Measurements from ENCODE around the gene HMG20A. TPM values are rescaled to one million over a fixed set of nuclear protein-coding genes. Genes with fewer than 3 reads are reported as not detected.

The HMG20A gene
- total RNA-seq, 1 experiment from 2014 or later, result 60.2 TPM

DNA sequence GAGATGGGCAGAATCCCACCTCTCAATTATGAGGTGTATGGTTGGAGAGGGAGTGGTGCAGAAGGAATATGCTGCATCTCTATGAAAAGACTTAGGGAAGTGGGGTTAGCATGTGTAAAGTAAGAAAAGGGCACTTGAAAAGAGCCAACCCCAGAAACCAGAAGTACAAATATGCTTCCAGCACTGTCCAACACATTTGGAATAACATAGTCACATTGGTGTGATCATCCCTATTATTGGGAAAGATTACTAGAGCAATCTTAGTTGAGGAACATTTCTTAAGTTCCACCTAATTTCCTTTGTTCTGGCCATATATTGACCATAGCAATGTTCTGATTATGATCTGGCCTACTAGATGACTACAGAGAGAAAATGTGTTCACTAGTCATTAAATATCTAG is 34.3 kb downstream of the HMG20A start:
- Histone ChIP-seq H2BK120ac (ENCODE audit: low read depth, low read length, poor library complexity, severe bottlenecking) (no peak overlapping the region), H3K56ac (ENCODE audit: insufficient read length, low read depth, low read length) (no peak overlapping the region), H2AK5ac (ENCODE audit: insufficient read length, low read length) (no peak overlapping the region), H3K4me1 (ENCODE audit: insufficient read depth, low read length) (no peaks in the 10 kb centered on the region; the same call in 1 of the 2 replicates), H3K79me1 (ENCODE audit: insufficient read depth, low read depth, low read length, poor library complexity, severe bottlenecking) (peaks cover 2% of the 10 kb centered on the region), H3K79me2 (ENCODE audit: insufficient read depth, low read length) (no peaks in the 10 kb centered on the region), H3K9ac (ENCODE audit: extremely low read depth, insufficient read length, low read length) (no peak overlapping the region), H3K23ac (ENCODE audit: insufficient read length, low read depth, low read length) (no peak overlapping the region), H3K23me2 (ENCODE audit: insufficient read length, low read depth, low read length, poor library complexity, severe bottlenecking) (no peaks in the 10 kb centered on the region), H3K18ac (ENCODE audit: insufficient read length, low read depth, low read length) (no peak overlapping the region), H3K27ac (ENCODE audit: insufficient read length, low read depth, low read length) (no peak overlapping the region), H2AFZ (ENCODE audit: low read length) (no peak overlapping the region), H2BK20ac (ENCODE audit: low read depth, low read length, poor library complexity, severe bottlenecking) (no peak overlapping the region), H3T11ph (ENCODE audit: low read length) (no peak overlapping the region), H3K27me3 (ENCODE audit: insufficient read depth, low read length) (no peaks in the 10 kb centered on the region), H4K8ac (replicated peaks; ENCODE audit: insufficient read length, low read depth, low read length) (no peak overlapping the region), H4K91ac (ENCODE audit: insufficient read length, low read depth, low read length) (no peak overlapping the region), H4K20me1 (ENCODE audit: control insufficient read depth, insufficient read depth, insufficient read length) (no peaks in the 10 kb centered on the region), H3K4me2 (ENCODE audit: insufficient read depth, insufficient read length, low read length) (no peak overlapping the region), H2BK12ac (ENCODE audit: insufficient read length, low read depth, low read length) (no peak overlapping the region), H3K9me3 (ENCODE audit: control insufficient read depth, low read depth, low read length) (no peaks in the 10 kb centered on the region), H2BK5ac (ENCODE audit: insufficient read length, low read length) (no peak overlapping the region), H3K4ac (ENCODE audit: low read depth, low read length) (no peak overlapping the region), H2BK15ac (ENCODE audit: low read depth, low read length) (no peak overlapping the region), H4K5ac (ENCODE audit: insufficient read length, low read depth, low read length) (no peak overlapping the region), H3K14ac (ENCODE audit: insufficient read depth, low read length) (no peak overlapping the region)
- H3K4me3 Mint-ChIP-seq, result no peak overlapping the region
- peaks cover 11% of the 10 kb centered on the region in 2 experiments for H3K4me1 Mint-ChIP-seq
- H3K27me3 Mint-ChIP-seq (ENCODE audit: low read depth), result no peaks in the 10 kb centered on the region
- TF ChIP-seq, protein P1, sequence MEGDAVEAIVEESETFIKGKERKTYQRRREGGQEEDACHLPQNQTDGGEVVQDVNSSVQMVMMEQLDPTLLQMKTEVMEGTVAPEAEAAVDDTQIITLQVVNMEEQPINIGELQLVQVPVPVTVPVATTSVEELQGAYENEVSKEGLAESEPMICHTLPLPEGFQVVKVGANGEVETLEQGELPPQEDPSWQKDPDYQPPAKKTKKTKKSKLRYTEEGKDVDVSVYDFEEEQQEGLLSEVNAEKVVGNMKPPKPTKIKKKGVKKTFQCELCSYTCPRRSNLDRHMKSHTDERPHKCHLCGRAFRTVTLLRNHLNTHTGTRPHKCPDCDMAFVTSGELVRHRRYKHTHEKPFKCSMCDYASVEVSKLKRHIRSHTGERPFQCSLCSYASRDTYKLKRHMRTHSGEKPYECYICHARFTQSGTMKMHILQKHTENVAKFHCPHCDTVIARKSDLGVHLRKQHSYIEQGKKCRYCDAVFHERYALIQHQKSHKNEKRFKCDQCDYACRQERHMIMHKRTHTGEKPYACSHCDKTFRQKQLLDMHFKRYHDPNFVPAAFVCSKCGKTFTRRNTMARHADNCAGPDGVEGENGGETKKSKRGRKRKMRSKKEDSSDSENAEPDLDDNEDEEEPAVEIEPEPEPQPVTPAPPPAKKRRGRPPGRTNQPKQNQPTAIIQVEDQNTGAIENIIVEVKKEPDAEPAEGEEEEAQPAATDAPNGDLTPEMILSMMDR (conservative IDR thresholded peaks at IDR 0.05), result no peak
- peaks cover 0 to 3% of the 10 kb centered on the region in 2 experiments; a peak in 1 of 5 replicates for H3K9me3 Mint-ChIP-seq
- no peak for DNase-seq
- H3K27ac Mint-ChIP-seq, result no peak overlapping the region
- H3K36me3 Mint-ChIP-seq (ENCODE audit: insufficient read depth in 1 of 3, low read depth in 3 of 3), result peaks cover 10 to 22% (median 13%) of the 10 kb centered on the region in 3 experiments; a peak in 6 of 7 replicates

All from H9 (cell line).